NCI-H146 (cell line): ENCODE measurements around the gene BNC2.
"Not testable (repeated sequence)": the region's sequence is repeated elsewhere in the genome, so short reads cannot be mapped to it uniquely, and the experiment has no call there.

Experiments used
- DNase-seq: peaks from one replicate; lab custom pipeline; 2025; lab: John Stamatoyannopoulos, UW

Gene BNC2

GRCh38 chr9:16542290-16542689 is 328.2 kb downstream of the BNC2 start:
- no peak for DNase-seq

DNA sequence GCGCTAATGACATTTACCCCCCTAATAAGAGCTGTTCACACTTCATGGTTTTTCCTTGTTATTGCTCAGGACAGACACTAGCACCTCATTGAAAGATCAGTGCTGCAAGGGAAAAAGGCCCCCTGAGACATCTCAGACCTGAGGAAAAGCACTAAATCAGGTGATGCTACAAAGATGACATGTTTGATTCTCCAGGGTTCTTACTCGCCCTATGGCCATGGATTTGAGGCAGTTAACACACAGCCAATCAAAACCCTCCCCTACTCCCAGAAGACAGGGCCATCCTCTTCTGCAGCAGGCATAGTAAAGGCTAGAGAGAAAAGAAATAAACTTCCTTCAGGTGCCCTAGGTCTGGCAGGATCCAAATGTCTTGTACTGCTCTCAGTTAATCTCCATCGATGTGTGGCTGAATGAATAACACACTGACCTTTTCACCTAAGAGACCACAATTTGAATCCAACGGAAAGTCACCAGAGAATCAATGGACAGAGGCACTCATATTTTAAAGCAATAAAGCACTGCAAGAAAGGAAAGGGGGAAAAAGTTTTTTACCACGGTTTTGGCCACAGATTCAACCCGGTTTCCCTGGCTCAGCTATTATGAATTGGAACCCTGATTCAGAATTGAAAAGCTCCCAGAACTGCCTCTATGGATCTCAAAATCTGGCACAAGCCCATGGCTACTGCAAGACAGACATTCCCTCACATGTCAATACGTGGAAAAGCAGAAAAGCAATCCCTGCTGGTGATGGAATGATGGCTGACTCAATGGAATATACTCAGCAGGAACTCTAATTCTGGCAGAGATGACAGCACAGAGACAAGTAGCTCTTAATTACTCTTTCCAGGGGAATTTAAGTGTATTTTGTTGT is 329.5 kb downstream of the BNC2 start:
- no peak for DNase-seq

DNA sequence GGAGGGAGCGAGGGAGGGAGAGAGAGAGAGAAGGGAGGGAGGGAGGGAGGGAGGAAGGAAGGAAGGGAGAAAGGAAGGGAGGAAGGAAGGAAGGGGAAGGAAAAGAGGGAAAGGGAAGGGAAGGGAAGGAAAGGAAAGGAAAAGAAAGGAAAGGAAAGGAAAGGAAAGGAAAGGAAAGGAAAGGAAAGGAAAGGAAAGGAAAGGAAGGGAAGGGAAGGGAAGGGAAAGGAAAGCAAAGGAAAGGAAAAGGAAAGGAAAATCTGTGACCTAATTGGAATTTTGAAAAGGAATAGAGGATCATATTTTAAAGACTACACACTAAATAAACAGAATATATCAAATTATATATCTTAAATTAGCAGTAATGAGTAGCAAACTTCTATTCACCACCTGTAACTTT is 330.8 kb downstream of the BNC2 start:
- not testable (repeated sequence) for DNase-seq

- no peak for DNase-seq
Measured at GRCh38 chr9:16535555-16535954, 334.9 kb downstream of the BNC2 start.

GRCh38 chr9:16532681-16533450 is 337.6 kb downstream of the BNC2 start:
- no peak for DNase-seq

DNA sequence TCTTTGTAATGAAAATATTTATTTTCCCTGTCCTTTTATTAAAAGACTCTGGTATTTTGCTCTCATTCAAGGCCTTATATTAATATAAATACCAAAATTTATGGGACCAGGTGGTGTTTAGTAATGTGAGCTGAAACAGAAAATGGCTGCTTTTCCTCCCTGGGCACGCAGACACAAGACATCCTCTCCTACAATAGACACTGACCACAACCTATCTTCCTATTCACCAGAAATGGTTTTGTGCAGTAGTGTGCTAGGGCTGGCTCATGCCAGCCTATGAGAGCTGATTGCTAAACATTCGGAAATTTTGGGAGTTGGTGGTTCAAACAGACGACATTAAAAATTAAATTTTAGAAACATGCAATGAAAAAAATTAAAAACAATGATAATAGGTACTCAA is 338.2 kb downstream of the BNC2 start:
- DNase-seq = no peak

DNA sequence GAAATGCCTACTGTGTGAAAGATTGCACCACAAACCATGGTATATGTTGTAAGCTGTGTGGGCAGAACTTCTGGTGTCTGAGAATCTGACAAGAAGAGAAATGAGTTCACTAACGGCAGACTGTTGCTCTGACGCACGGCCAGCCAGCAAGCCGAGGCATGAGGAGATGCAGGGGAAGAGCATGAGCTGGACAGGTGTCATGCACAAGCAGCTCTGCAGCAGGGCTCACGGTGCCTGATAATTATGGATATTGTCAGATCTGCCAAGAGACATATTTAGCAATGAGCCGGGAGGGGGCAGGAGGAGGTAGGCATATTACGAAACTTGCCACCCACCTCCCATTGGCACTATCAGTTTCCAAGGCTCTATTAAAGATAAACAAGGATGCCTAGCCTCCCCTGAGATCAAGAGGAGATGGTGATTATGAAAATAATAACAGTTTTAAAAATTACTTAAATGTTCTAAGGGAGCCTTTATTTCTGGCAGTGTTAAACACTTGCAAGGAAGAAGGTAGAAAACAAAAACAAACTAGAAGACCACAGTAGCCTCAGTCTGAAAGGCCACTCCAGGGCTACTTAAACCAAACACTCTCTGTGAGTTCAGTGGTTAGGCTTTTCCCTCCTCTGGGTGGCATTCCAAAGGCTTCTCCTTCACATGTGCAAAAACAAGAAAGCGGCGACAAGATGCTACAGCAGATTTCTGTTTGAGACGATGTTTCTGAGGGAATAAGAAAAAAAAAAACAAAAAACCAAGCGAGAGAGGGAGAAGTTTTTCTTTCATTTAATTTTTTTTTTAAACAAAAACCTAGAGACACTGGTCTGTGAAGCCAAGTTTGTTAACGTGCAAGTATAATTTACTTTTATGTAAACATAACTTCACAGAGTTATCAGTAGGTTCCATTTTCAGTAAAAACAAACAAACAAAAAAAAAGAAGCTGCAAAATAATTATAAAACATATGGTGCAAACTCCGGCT is 339.5 kb downstream of the BNC2 start:
- DNase-seq = no peak

DNA sequence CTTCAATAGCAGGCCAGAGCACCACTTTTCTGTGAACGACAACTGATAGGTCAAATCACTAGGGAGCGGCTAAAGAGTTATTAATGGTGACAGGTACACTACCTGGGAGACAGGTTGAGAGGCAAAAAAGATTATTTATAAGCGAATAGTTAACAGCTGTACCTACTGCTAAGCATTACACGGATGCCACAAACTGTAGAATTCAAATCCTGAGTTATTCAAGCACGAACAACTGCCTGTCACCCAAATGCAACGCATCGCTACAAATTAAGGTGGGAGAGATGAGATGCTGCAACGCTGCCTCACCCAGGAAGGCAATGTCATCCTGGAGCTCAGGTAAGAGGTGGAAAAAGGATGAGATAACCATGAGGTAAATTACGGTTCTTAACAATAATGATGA is 342.9 kb downstream of the BNC2 start:
- no peak for DNase-seq

- no peak for DNase-seq
Measured at GRCh38 chr9:16526380-16526779, 344.1 kb downstream of the BNC2 start.

- no peak for DNase-seq
Measured at GRCh38 chr9:16524823-16525222, 345.6 kb downstream of the BNC2 start.

DNA sequence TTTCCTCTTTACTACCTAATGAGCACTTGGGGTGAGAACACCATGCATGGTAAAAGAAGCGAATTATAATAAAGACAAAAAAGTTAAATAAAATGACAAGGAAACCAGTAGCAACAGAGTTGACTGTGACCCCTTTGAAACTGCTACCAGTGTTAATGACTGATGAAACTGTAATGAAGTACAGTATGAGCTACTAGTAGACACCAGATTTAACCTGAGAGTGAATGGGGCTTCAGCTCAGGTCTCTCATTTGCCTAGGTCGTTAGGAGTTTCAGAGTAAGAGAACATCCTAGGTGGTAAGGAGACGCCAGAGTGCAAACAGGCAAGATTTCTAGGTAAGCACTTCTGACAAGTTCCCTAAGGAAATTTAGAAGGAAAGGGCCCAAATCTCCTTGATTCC is 346.4 kb downstream of the BNC2 start:
- DNase-seq = no peak

DNA sequence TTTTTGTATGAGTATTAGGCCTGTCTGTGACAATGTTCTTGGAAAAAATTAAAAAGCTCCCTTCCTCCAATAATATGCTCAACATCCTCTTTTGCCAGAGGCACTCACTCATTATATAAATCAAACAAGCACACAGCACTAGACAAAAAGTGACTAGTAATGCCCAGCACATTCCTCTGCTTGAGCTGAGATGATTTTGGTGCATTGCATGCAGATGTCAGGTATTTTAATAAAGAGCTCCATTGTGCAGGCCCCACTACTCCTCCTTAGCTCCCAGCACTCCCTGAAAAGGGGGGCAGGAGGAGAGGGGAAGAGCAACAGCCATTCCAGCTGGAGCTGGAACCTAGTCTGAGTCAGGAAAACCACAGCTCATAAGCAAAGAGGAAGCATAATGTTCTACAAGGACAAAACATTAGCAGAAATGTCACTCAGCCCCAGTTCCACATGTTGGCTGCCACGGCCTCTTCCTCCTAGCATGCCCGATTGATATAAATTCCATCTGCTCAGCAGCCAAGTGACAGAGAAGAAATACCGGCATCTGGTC is 348.5 kb downstream of the BNC2 start:
- no peak for DNase-seq

DNA sequence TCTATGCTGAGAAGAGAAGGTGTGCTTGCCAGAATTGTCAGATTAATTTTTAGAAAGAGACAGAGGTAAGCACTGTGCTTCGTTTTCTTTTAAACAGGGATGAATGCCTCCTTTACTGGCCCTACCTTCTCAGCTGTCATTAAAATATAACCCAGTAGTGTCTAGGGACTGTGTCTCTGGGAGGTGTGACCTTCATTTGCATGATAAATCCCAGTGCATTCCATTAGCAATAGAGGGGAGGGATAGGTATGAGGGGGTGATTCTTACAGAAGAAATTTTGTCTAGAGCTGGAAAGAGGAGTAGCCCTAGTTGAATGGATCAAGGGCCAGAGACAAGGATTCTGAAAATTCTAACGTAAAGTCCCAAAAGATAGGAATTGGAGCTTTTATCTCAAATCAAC is 351.5 kb downstream of the BNC2 start:
- no peak for DNase-seq

- DNase-seq = no peak
Measured at GRCh38 chr9:16516891-16517290, 353.6 kb downstream of the BNC2 start.

DNA sequence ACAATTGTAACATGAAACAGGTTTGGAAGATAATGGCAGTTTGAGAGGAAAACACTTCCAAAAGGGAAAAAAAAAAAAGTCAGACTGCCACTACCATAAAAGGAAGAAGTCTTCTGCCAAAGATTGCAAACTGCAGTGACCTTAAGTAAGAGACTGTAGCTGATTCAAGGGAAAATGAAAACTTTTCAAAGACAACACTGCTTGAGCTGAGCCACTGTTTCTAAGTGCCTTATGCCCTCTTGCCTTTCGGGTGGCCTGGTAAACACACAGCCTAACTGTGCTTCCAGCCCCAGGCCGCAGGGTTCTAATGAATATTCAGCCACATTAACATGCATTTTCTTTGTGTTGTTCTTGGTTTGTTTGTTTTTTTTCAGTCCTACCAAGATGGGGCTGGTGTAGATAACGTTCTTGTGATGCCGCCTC is 354.6 kb downstream of the BNC2 start:
- DNase-seq = no peak

DNA sequence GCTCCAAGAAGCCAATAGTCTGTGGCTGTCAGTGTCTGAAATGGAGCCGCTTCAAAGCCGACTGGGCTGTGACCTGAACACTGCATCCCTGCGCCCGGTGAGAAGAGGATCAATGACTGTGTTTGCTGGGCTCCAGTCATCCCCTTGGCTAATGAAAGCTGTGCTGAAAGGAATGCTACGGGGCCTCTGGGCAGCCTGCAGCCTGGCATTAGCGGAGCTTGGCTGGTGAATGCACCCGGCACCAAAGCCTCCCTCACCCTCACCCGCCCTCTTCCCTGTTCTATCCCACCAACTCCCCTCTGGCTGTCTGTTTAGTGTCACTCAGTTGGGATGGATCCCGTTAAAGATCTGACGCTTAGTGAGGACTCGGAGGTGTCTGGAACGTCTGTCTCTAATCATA is 355.3 kb downstream of the BNC2 start:
- DNase-seq = no peak

DNA sequence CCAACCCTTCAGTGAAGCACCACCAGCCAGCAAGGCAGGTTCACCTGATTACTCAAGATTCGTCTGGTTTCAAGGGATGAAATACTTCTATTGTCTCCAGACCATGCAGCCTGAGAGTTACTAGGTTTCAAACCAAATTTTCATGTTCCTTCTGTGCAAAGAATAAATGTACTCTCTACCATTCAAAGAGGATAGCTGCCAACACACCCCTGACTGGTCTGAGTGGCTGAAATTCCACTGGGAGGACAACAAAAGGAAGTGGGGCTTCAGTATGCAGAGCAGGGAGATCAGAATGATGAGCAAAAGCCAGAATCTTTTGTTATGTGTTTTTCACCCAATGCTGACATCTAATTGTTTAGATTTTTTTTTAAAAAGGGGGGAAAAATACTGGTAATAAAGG is 356.3 kb downstream of the BNC2 start:
- no peak for DNase-seq

DNA sequence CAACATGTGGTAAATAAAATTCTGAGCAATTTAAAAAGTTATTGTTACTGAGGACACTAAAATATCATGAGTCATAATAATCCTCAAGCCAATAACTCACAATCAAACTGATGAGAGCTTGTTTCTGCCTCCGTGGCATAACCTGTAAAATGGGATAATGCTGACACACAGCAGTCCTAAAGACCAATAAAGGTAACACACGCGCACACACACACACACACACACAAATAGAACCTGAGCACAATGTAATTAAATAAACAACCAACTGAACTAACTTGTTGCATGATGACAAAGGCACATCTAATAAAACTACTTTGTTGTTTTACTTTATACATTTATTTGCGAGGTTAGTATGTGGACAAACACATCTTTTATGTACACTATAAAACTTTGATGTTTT is 358.2 kb downstream of the BNC2 start:
- DNase-seq = no peak

DNA sequence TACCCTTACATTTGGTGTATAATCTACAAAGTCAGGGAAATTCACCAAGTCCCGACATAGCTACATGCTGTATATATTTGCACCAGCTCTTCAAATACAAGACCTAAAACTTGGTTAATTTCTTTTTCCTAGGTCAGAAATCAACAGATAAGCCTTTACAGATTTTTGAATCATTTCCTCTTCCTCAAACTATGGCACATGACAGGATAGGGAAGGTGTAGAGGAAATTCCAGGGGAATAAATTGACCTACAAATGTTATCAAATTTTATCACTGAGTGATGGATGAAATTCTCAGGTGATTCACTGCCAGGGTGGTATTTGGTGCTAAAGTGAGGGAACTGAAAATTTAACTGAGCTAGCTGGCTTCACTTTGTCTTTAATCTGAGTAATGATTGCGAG is 360.0 kb downstream of the BNC2 start:
- DNase-seq = no peak

DNA sequence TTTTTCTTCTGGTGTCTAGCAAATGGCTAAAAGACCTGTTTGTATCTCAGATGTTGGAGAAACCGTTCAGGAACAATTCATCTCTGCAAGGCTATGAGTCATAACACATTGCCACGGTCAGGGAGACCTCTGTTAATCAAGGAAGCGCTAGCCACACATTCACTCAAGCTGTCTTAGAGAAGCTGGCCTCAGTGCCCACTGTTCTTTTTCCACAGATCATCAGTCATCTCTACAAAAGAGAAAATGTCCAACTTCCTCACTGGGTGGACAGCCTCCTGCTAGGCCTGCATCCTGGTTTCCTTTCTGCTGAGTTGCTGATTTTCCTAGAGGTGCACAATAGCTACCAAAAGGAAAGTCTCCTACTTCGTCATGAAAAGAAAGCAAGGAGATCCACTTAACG is 360.5 kb downstream of the BNC2 start:
- no peak for DNase-seq

- no peak for DNase-seq
Measured at GRCh38 chr9:16505199-16505598, 365.3 kb downstream of the BNC2 start.

DNA sequence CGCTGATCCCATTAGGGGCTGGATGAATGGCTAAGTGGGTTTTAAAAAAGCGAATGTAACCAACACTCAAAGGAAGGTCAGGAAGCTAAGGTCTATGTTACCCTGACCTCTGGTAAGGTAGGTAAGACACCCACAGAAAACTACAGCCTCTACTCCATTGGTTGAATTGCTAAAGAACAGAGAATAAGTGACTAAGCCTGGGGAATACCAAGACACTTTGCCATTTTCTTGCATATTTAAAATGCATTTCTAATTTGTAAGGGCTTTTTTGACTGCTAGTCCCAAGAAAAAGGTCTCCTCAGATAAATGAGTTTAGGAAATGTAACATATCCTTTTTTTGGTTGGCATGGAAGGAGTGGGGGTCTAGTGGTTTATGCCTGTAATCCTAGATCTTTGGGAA is 368.7 kb downstream of the BNC2 start:
- no peak for DNase-seq
